HG03045 (cell line): Measurements from ENCODE around the gene PRRT2.
"Not testable (repeated sequence)": the region's sequence is repeated elsewhere in the genome, so short reads cannot be mapped to it uniquely, and the experiment has no call there.

ENCODE experiments used
- ATAC-seq: cut with Tn5 transposase; IDR thresholded peaks from one replicate; pipeline ENCODE4 v1.9.1; 2021; ENCODE audit warnings: mild to moderate bottlenecking, moderate library complexity; ENCODE audit not compliant: unreplicated experiment

Gene PRRT2

DNA sequence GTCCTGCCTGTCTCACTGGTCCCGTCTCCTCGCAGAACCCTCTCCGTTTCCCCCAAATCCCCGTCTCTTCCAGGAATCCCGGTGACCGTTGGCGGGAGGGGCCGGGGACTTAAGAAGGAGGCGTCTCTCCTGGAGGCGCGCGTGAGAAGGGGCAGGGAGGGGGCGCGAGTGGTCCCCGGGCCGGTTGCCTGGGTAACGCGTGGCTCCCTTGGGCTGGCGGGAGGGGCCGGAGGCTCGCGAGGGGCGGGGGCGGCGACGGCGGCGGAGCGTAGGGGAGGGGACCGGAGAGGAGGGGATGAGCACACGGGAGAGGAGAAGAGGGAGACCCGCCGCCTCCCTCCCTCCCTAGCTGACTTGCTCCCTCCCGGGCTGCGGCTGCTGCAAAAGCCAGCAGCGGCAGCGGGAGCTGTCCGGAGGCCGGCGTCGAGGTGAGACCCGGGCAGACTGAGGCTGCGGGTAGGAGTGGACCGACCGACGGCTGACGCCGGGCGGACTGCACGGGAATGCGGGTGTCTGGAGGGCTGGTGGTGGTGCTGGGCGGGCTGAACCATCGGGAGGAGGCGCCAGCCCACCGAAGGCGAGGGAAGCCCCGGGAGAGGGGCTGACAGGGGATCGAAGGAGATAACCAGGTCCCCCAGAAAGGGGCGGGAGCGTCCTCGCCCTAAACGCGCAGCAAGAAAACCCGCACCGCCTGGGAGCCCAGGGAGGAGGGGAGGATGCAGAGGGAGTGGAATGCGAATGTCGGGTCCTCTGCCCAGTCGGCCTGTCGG is at the start of gene PRRT2:
PRRT2 (plus strand) TSS at position 298 of the 770 bp plus-strand sequence. CDS start 862 bp downstream, outside the sequence.
- ATAC-seq: no peak

DNA sequence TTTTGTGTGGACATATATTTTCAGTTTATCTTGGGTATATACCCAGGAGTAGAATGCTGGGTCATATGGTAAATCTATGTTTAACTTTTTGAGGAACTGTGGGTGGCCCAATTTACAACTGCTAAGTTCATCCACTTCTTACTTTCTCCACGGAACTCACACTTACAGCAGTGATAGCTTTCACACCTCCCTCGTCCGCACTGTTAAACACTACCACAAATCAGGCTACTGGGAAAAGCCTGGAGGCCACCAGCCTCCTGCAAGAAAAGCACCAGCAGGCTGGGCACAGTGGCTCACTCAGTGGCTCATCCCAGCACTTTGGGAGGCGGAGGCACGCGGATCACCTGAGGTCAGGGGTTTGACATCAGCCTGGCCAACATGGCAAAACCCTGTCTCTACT is 48.7 kb upstream of the PRRT2 start:
- ATAC-seq: no peak

DNA sequence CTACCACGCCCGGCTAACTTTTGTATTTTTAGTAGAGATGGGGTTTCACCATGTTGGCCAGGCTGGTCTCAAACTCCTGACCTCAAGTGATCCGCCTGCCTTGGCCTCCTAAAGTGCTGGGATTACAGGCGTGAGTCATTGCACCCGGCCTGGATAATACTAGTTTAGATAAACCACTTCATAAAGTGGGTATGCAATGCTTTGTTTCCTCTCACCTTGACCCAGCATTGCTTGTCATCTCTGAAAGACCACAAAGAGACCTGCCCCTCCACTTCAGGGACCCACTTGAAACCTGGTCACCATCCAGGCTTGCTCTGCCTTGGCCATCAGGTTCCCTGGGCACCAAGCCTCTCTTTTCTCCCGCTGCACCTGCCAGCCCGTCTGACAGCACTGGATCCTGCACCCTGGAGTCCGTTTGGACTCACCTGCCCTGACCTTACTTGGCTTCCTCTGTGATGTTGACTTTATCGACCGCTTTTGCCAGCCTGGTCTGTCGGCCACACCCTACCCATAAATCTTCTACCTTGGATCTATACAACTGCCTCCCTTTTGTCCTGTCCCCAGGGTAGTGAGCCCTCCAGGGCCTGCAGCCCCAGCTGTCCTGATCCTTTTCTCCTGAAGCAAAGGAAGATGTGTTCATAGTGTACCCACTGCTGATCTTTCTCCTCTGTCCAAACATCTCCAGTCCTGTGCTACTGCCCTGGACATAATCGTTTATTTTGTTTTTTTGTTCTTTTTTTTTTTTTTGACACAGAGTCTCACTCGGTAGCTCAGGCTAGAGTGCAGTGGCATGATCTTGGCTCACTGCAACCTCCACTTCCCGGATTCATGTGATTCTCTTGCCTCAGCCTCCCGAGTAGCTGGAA is 46.6 kb upstream of the PRRT2 start:
- ATAC-seq: no peak

DNA sequence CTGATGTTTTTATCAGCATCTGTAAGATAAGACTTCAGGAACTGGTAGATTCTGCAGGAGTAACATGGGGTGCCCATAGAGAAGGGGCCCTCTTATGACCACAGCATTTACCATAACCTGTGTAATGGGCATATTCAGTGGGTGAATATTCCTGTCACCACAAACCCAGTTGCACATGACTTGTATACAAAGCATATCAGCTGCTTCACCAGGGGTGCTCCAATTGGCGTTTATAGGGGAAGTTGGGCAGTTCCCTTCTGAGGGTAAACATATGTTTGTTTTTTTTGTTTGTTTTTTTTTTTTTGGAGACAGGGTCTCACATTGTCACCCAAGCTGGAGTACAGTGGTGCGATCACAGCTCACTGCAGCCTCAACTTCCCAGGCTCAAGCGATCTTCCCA is 45.4 kb upstream of the PRRT2 start:
- no peak for ATAC-seq

DNA sequence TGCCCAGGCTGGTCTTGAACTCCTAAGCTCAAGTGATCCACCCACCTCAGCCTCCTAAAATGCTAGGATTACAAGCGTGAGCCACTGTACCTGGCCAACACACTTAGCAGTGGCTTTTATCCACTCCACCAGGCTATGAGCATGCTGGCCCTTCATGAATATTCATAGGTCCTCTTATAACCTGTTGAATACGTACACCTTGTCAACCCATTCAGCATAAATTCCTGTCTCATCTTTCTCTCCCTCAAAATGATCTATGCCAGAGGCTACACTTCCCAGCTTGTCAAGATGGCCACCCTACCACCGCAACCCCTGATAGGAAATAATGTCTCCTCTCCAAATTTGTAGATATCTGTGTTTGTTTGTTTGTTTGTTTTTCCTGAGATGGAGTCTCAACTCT is 44.9 kb upstream of the PRRT2 start:
- ATAC-seq: no peak

DNA sequence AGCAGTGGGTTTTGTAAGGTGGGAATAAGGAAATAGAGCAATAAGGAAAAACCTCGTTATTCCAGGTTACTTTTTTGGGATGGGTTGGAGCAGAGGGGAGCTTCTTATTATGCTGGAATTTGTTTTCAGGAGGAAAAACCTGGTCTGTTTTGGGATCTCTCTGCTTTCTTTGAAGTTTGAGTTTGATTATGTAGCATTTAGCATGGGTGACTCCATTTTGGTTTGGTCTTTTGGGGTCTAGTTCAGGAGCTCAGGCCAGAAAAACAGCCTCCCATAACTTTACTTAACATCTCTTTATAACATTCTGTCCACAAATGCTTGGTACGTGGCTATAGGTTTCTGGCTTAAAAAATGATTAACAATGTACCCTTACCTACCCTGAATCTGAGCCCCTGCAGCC is 42.5 kb upstream of the PRRT2 start:
- no peak for ATAC-seq

DNA sequence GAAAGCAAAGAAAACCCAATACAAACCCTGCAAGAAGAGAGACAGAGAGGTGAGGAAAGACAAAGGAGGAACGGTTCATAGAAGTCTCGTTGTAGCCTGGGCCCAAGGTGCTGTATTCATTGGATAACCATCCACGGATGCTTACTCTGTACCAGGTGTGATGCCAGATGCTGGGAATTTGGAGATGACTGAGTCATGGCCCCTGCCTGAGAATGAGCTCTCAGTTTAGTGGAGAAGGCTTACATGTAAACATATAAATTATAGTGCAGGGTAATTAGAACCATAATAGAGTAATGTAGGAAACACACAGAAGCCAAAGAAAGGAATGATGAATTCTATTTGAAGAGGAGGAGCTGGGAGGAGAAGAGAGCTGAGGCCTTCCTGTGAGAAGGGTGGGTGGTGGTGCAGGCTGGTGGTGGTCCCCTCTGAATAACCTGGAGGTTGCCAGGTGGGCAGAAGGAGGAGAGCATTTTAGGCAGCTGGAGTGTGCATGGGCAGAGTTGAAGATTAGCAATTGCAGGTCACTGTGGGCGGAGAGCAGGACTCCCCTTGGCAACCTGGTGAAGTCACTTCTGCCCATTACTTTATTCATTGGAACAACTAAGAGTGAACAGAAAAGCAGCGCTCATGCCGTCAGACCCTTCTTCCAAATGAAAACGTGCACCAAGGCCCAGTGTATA is 41.6 kb upstream of the PRRT2 start:
- no peak for ATAC-seq

DNA sequence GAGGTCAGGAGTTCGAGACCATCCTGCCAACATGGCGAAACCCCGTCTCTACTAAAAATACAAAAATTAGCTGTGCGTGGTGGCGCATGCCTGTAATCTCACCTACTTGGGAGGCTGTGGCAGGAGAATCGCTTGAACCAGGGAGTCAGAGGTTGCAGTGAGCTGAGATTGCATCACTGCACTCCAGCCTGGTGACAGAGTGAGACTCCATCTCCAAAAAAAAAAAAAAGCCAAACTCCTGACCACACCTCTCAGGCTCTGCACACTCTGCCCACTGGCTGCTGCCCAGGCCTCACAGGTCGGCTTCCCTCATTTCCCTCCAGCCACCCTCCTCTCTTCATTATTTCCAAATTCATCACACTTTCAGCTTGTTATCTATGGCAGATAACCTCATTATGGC is 39.7 kb upstream of the PRRT2 start:
- ATAC-seq: not testable (repeated sequence)

DNA sequence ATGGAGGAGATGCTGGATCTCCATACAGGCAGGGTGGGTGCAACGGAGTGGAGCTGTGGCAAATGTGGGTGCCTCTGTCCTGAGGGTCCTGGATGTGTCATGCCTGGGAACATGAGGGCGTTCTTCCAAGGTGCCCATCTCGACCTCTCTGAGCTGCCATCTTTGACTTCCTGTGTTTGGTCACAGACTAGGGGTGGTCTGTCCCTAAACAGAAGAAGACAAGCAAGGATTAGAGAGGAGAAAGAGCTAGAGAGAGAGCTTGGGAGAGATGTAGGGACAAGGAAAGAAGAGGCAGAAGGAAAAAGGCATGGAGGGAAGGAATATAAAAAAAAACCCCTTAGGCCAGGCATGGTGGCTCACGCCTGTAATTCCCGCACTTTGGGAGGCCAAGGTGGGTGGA is 37.3 kb upstream of the PRRT2 start:
- ATAC-seq: no peak

DNA sequence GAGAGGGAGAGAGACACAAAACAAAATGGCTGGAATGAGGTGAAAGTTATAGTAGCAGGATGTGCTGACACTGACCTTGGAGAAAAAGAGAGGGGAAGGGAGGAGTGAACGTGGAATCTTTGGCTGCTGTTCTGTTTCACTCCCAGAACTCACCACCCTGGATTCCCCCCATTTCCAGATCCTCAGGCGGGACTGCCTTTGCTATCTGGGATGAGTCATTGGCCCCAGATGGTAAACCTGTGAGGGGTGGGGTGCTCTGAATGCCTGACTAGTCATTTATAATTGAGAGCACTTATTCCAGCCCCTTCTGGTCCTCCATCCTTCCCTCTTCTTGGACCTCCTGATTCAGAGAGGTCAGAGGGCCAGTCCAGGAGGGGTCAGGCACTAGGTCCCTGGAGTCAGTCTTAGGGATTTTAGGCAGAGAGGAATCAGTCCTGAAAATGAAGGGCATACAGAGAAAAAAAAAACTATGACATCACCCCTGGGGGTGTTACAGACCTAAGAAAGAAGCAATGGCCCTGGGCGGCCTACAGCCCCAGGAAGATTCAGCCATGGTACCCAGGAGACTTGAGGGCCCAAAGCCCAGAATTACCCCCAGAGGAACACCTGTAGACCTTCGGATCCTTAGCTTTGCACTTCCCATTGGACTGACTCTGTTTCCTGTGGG is 36.1 kb upstream of the PRRT2 start:
- no peak for ATAC-seq

DNA sequence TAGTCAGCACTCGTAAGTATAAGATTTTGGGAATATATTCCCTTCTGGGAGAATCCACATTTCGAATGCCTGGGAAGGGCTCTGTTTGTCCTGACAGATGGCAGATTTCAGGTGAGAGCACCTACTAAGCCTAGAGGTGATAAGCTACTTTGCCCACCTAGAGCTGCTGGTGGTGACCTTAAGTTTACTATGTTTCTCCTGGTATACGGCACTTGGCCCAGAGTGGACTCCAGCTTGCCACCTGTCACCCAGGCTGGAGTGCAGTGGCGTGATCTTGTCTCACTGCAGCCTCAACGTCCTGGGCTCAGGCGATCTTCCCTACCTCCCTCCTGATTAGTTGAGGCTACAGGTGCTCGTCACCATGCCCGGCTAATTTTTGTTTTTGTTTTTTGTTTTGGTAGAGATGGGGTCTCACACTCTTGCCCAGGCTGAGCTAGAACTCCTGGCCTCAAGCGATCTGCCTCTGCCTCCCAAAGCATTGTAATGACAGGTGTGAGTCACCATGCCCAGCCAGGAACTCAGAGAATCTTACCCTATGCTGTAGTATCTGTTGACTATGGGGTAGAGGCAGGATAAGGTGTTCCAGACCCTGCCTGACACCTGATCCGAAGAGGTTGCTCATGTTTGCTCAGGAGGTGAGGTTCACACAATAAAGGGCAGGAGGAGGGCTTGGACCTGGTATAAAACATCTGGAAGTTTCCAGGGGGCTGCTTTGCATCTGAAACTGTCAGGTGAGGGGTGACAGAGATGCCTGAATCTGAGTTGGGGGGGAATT is 34.2 kb upstream of the PRRT2 start, which contains the start of gene ZG16:
ZG16 (plus strand) TSS at position 681 of the 775 bp plus-strand sequence. CDS start 1,011 bp downstream, outside the sequence.
- ATAC-seq: no peak

DNA sequence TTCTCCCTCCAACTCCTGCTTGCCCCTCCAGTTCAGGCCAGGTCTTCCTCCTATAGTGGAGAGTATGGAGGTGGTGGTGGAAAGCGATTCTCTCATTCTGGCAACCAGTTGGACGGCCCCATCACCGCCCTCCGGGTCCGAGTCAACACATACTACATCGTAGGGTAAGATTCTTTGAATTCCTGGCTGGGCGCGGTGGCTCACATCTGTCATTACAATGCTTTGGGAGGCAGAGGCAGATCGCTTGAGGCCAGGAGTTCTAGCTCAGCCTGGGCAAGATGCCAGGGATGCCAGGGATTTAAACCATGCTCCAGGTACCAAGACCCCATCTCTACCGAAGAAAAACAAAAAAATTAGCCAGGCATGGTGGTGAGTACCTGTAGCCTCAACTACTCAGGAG is 32.5 kb upstream of the PRRT2 start:
- no peak for ATAC-seq

DNA sequence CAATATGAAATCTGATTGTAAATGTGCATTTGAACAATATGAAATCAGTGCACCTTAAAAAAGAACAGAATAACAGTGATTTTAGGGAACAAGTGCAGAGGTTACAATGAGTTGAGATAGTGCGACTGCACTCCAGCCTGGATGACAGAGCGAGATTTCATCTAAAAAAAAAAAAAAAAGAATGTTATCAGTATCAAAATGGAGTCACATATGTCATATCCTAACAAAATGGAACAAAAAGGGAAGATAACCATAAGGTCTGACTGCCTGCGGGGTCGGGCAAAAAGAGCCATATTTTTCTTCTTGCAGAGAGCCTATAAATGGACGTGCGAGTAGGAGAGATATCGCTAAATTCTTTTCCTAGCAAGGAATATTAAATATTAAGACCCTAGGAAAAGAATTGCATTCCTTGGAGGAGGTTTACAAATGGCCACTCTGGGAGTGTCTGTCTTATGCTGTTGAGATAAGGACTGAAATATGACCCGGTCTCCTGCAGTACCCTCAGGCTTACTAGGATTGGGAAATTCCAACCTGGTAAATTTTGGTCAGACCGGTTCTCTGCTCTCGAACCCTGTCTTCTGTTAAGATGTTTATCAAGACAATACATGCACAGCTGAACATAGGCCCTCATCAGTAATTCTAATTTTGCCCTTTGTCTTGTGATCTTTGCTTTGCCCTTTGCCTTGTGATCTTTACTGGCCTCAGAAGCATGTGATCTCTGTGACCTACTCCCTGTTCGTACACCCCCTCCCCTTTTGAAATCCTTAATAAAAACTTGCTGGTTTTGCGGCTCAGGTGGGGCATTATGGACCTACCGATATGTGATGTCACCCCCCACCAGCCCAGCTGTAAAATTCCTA is 28.7 kb upstream of the PRRT2 start:
- not testable (repeated sequence) for ATAC-seq

DNA sequence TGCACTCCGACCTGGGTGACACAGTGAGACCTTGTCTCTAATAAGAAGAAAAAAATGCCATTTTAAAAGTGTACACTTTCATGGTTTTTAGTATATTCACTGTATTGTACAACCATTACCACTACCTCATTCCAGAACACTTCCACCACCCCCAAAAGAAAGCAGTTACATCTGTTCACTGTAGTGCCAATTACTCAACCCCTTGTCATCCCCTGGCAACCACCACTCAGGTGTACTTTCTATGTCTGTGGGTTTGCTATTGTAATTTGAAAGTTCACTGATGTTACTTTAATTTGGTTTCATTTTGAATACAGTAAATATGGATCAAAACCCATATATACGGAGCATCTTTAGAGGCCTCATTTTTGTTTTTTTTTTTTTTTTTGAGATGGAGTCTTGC is 27.8 kb upstream of the PRRT2 start:
- no peak for ATAC-seq

DNA sequence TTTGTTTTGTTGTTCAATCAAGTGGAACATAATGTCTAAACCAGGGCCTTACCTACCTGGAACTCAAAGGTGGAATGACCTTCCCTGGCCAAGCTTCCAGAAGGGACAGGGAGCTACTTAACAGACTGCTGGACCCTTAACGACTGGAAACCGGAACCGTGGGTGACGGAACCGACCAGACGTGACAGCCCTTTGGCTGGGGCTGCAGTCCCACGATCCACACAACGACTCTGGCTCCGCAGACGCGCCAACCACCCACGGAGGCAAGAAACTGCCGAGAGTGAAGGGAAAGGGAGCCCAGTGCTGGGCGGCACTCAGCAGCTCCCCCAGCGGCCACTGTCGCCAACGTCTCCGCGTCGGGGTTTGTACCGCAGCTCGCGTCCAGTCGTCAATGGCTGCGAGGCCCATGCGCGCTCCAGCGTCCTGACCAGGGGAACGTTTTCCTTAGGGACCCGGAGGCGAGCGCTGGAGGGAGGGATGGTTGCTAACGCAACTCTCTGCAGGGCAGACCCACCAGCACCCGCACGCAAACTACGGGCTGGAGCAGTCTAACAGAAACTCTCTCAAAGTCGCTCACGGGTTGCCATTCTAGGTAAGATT is 27.0 kb upstream of the PRRT2 start:
- ATAC-seq: no peak

DNA sequence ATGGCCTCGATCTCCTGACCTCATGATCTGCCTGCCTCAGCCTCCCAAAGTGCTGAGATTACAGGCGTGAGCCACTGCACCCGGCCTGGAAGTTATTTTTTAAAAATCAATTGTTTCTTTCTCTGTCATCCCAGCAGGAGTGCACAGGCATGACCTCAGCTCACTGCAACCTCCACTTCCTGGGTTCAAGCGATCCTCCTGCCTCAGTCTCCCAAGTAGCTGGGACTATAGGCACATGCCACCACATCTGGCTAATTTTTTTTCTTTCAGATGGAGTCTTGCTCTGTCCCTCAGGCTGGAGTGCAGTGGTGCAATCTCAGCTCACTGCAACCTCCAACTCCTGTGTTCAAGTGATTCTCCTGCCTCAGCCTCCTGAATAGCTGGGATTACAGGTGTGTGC is 24.8 kb upstream of the PRRT2 start:
- not testable (repeated sequence) for ATAC-seq

DNA sequence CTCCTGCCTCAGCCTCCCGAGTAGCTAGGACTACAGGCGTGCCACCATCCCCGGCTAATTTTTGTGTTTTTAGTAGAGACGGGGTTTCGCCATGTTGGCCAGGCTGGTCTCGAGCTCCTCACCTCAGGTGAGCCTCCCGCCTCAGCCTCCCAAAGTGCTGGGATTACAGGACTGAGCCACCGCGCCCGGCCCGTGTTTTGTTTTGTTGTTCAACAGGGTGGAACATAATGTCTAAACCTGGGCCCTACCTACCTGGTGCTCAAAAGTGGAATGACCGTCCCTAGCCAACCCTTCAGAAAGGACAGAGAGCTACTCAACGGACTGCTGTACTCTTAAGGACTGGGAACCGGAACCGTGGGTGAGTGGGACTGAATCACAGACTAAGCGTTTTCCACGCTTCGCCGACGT is 22.2 kb upstream of the PRRT2 start:
- no peak for ATAC-seq

DNA sequence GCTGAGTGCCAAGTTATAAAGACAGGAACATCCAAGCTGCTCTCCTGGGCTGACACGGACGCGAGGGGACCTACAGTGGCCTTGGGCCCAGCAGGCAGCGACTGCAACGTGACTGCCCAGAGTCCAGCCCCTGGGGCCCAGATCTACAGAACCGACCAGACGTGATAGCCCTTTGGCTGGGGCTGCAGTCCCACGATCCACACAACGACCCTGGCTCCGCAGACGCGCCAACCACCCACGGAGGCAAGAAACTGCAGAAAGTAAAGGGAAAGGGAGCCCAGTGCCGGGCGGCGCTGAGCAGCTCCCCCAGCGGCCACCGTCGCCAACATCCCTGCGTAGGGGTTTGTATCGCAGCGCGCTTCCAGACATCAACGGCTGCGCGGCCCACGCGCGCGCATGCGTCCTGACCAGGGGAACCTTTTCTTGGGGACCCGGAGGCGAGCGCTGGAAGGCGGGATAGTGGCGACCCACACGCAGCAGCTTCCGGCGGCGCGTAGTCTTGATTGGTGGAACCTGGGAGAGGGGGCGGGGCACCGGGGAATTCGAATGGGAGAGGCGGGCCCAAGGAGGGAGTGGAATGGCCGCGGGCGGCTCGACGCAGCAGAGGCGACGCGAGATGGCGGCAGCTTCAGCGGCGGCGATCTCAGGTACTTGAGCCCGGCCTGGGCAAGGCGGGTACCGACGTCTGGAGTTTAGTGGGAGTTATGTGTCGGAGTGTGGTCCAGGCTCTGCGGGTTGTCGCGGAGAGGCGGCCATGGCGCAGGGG is 21.6 kb upstream of the PRRT2 start, which contains the start of gene KIF22:
KIF22 (plus strand) TSS at position 569 of the 766 bp plus-strand sequence; CDS start at position 578, 9 bp downstream.
- peak; percentile 90 for ATAC-seq
